IMR-90 (cell line): ENCODE results near the gene NKX1-1. TPM values are rescaled to one million over a fixed set of nuclear protein-coding genes. Genes with fewer than 3 reads are reported as not detected.

Experiments used
- ATAC-seq: fragments of 200-7000 bp; cut with Tn5 transposase; 2 replicates; pipeline ENCODE4 v1.9.1; 2020; ENCODE audit warnings: low read depth, mild to moderate bottlenecking, moderate library complexity
- BruUV-seq: library from RNA; stranded (reverse); fragments of 400-500 nt; replicated peaks from 2 replicates; lab custom pipeline; 2021; lab: Mats Ljungman, UMichigan
- CTCF ChIA-PET: fragments of 300-600 bp; formaldehyde crosslinking; extraction: SDS; loops from one replicate; lab custom pipeline; 2021; ENCODE audit warnings: antibody characterized with exemption; lab: Yijun Ruan, JAX
- POLR2A ChIA-PET: fragments of 300-600 bp; sonication (Branson Sonifier 250); formaldehyde crosslinking; loops from one replicate; lab custom pipeline; 2022; ENCODE audit warnings: antibody characterized with exemption; ENCODE audit not compliant: unreplicated experiment; lab: Charles Lee
- DNase-seq: peaks from one replicate; pipeline ENCODE4 v3.0.0; 2013
- H2AFZ ChIP-seq: replicated peaks from 2 replicates; pipeline ENCODE3; 2013; ENCODE audit warnings: low read length, mild to moderate bottlenecking; ENCODE audit not compliant: poor library complexity
- H2AK5ac ChIP-seq: 2 replicates; pipeline ENCODE4 v1.6.1; 2013; ENCODE audit warnings: low read depth, low read length, inconsistent platforms
- H2AK9ac ChIP-seq: replicated peaks from 2 replicates; pipeline ENCODE3; 2013; ENCODE audit warnings: mild to moderate bottlenecking, low read depth, low read length, moderate library complexity; ENCODE audit not compliant: poor library complexity
- H2BK120ac ChIP-seq: 2 replicates; pipeline ENCODE4 v1.6.1; 2013; ENCODE audit warnings: low read depth, low read length, inconsistent platforms
- H2BK15ac ChIP-seq: 3 replicates; pipeline ENCODE4 v1.6.1; 2013; ENCODE audit warnings: low read depth, low read length, inconsistent platforms
- H2BK20ac ChIP-seq: 2 replicates; pipeline ENCODE4 v1.6.1; 2013; ENCODE audit warnings: low read depth, mild to moderate bottlenecking, inconsistent platforms, low read length, moderate library complexity
- H2BK5ac ChIP-seq: 2 replicates; pipeline ENCODE4 v1.6.1; 2013; ENCODE audit warnings: mild to moderate bottlenecking, low read depth, low read length, inconsistent platforms; ENCODE audit not compliant: poor library complexity, severe bottlenecking
- H3K14ac ChIP-seq: replicated peaks from 2 replicates; pipeline ENCODE4 v1.6.1; 2013; ENCODE audit warnings: low read depth, low read length, inconsistent platforms
- H3K18ac ChIP-seq: 2 replicates; pipeline ENCODE4 v1.6.1; 2013; ENCODE audit warnings: low read depth, low read length, control low read depth
- H3K23ac ChIP-seq: 2 replicates; pipeline ENCODE4 v1.6.1; 2013; ENCODE audit warnings: low read depth, low read length, inconsistent platforms
- H3K27ac ChIP-seq: 2 replicates; pipeline ENCODE4 v1.5.1; 2013; ENCODE audit warnings: mild to moderate bottlenecking, control low read depth, low read length; ENCODE audit not compliant: insufficient read depth
- H3K27me3 ChIP-seq: 2 replicates; pipeline ENCODE4 v1.6.1; 2013; ENCODE audit warnings: low read length; ENCODE audit not compliant: control insufficient read depth, insufficient read depth
- H3K36me3 ChIP-seq: 2 replicates; pipeline ENCODE4 v1.6.1; 2013; ENCODE audit warnings: low read length, mixed read lengths; ENCODE audit not compliant: control insufficient read depth, insufficient read depth
- H3K4ac ChIP-seq: 2 replicates; pipeline ENCODE4 v1.6.1; 2013; ENCODE audit warnings: low read depth, low read length, inconsistent platforms
- H3K4me1 ChIP-seq: 2 replicates; pipeline ENCODE4 v1.6.1; 2013; ENCODE audit warnings: low read length, mixed read lengths; ENCODE audit not compliant: control insufficient read depth, insufficient read depth
- H3K4me2 ChIP-seq: 2 replicates; pipeline ENCODE4 v1.6.1; 2013; ENCODE audit warnings: low read depth, mild to moderate bottlenecking, control low read depth, low read length, moderate library complexity
- H3K4me3 ChIP-seq: 2 replicates; pipeline ENCODE4 v1.5.1; 2013; ENCODE audit warnings: low read depth, mild to moderate bottlenecking, control low read depth, low read length, moderate library complexity; ENCODE audit not compliant: insufficient read depth
- H3K56ac ChIP-seq: 2 replicates; pipeline ENCODE4 v1.6.1; 2013; ENCODE audit warnings: low read length, inconsistent platforms; ENCODE audit not compliant: insufficient read depth; ENCODE audit errors: extremely low read depth
- H3K79me1 ChIP-seq, 2 experiments: 2 replicates each; pipeline ENCODE4 v1.6.1; 2013; ENCODE audit warnings: low read length in 2 of 2, inconsistent platforms in 1 of 2, low read depth in 1 of 2
- H3K9ac ChIP-seq: 2 replicates; pipeline ENCODE4 v1.6.1; 2013; ENCODE audit warnings: low read depth, low read length, control low read depth
- H3K9me1 ChIP-seq: 2 replicates; pipeline ENCODE4 v1.6.1; 2013; ENCODE audit warnings: low read length, inconsistent platforms; ENCODE audit not compliant: insufficient read depth
- H3K9me3 ChIP-seq: 2 replicates; pipeline ENCODE4 v1.6.1; 2013; ENCODE audit warnings: low read length; ENCODE audit not compliant: control insufficient read depth, insufficient read depth
- H4K20me1 ChIP-seq: 2 replicates; pipeline ENCODE4 v1.6.1; 2013; ENCODE audit warnings: low read length, inconsistent platforms; ENCODE audit not compliant: insufficient read depth
- H4K5ac ChIP-seq: 2 replicates; pipeline ENCODE4 v1.6.1; 2013; ENCODE audit warnings: mild to moderate bottlenecking, low read depth, low read length, control low read depth
- H4K8ac ChIP-seq, 2 experiments: 2 replicates each; pipeline ENCODE4 v1.6.1; 2013; ENCODE audit warnings: low read depth in 2 of 2, low read length in 2 of 2, control low read depth in 1 of 2, inconsistent platforms in 1 of 2
- H4K91ac ChIP-seq: 2 replicates; pipeline ENCODE4 v1.6.1; 2013; ENCODE audit warnings: low read depth, low read length, inconsistent platforms; ENCODE audit not compliant: insufficient read depth
- CEBPB ChIP-seq: IDR thresholded peaks from 2 replicates; pipeline ENCODE4 v1.6.1; 2012; ENCODE audit warnings: low read depth, low read length, improper control_type of control experiment
- FOS ChIP-seq: fragments of 150-350 bp; IDR thresholded peaks from 2 replicates; pipeline ENCODE4 v1.6.1; 2016; ENCODE audit warnings: low read depth, low read length
- MAFK ChIP-seq: IDR thresholded peaks from 2 replicates; pipeline ENCODE4 v1.6.1; 2012; ENCODE audit warnings: low read depth, low read length, improper control_type of control experiment
- MAZ ChIP-seq: IDR thresholded peaks from 2 replicates; pipeline ENCODE4 v1.6.1; 2012; ENCODE audit warnings: low read depth, mild to moderate bottlenecking, low read length, improper control_type of control experiment, moderate library complexity, borderline replicate concordance
- MXI1 ChIP-seq: IDR thresholded peaks from 2 replicates; pipeline ENCODE4 v1.6.1; 2012; ENCODE audit warnings: low read depth, mild to moderate bottlenecking, low read length, moderate library complexity, borderline replicate concordance
- NFE2L2 ChIP-seq: fragments of 150-350 bp; IDR thresholded peaks from 2 replicates; pipeline ENCODE4 v1.6.1; 2016; ENCODE audit warnings: low read depth, mild to moderate bottlenecking, low read length
- POLR2A ChIP-seq: IDR thresholded peaks from 2 replicates; pipeline ENCODE4 v1.6.1; 2012; ENCODE audit warnings: mild to moderate bottlenecking, low read depth, low read length
- RFX5 ChIP-seq: IDR thresholded peaks from 2 replicates; pipeline ENCODE4 v1.8.0; 2012; ENCODE audit warnings: low read depth, mild to moderate bottlenecking, low read length, moderate library complexity
- SMC3 ChIP-seq: fragments of 150-350 bp; IDR thresholded peaks from 2 replicates; pipeline ENCODE4 v1.6.1; 2016; ENCODE audit warnings: low read depth, mild to moderate bottlenecking, antibody characterized with exemption, low read length, moderate library complexity
- WGBS, 2 experiments: methylation state at CpG; one replicate each; pipeline versions ENCODE4 v1.1.5 to v1.1.7; 2013; ENCODE audit warnings: missing lambda C conversion rate in 2 of 2; ENCODE audit not compliant: insufficient read length in 1 of 2; ENCODE audit errors: extremely low coverage in 2 of 2; 5-methylcytosine and 5-hydroxymethylcytosine counted together
- dilution Hi-C: fragments of 300-500 bp; cut with HindIII; formaldehyde crosslinking; loops from one replicate; pipeline ENCODE4 v1.14.3; 2018; ENCODE audit warnings: low sequenced_read_pairs; ENCODE audit not compliant: unreplicated experiment
- in situ Hi-C: fragments of 300-500 bp; cut with MboI; formaldehyde crosslinking; loops from 3 replicates; pipeline ENCODE4 v1.14.3; 2019; ENCODE audit warnings: low sequenced_read_pairs, inconsistent platforms, mixed read lengths
- intact Hi-C: fragments of 100-400 bp; cut with micrococcal nuclease; formaldehyde crosslinking; loops from 2 replicates; pipeline ENCODE4 v1.10.0; 2022
- polyA plus RNA-seq, 3 experiments: library from polyadenylated mRNA; depleted of rRNA; stranded (reverse); fragments of >200 nt; gene quantifications; 2 replicates each; pipeline ENCODE4 v1.2.3, GENCODE V29; 2012; ENCODE audit warnings: low replicate concordance in 1 of 3
- total RNA-seq: library from RNA; depleted of rRNA; stranded (reverse); fragments of >200 nt; gene quantifications from 2 replicates; pipeline ENCODE4 v1.2.3, GENCODE V29; 2012
- TF ChIP-seq, protein P1 (sequence below): fragments of 150-350 bp; IDR thresholded peaks from 2 replicates; pipeline ENCODE4 v1.6.1; 2016; ENCODE audit warnings: low read depth, mild to moderate bottlenecking, low read length, moderate library complexity, borderline replicate concordance
- TF ChIP-seq, protein P2 (sequence below): conservative IDR thresholded peaks from 2 replicates; pipeline ENCODE4 v1.5.1; 2012; ENCODE audit warnings: mild to moderate bottlenecking, low read depth, low read length, improper control_type of control experiment
- TF ChIP-seq, protein P3 (sequence below): fragments of 150-350 bp; IDR thresholded peaks from 2 replicates; pipeline ENCODE4 v1.6.1; 2017; ENCODE audit warnings: mild to moderate bottlenecking, antibody characterized with exemption, low read length, low read depth

NKX1-1 gene
- total and polyA plus RNA-seq, 2 of the 4 experiments (the other 2 are of a cell fraction) = not detected

DNA sequence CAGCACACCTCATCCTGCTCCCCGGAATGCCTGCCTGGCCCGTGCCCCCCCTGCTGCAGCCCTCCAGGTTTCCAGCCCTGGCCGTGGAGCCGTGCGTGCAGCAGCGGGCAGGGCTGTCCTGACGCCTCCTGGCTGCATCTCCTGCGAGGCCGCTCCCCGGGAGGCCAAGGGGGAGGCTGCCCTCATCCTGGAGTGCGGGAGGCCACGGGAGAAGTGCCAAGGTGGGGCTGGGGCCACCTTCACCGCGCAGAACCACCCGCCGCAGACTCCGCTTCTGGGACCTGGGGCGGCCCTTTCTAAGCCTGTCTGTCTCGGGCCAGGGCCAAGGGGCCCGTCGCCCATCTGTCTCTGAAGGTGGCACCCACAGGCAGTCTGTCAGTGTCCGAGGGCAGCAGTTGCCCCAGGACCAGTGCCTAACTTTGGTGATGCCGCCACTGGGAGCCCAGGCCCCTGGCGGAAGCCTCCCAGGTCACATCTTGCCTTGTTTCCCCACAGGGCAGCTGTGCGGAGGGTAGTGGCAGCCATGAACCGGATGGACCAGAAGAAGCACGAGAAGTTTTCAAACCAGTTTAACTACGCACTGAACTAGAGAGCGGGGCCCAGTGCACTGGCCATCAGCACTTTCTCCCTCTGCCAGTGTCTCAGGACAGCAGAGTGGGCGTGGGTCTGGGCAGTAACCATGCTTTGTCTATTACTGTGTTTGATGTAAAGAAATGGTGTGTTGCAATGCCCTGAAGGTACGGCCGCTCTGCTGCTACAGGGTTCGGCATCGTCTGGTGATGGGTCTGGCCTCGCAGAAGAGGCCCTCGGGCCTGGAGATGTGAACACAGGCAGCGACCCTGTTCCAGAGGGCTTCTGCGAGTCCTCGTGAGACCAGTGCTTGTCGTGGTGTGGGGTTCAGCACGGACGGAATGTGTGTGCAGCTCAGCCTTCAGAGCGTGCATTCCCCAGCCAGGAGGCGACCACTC, 20.6 kb downstream of the NKX1-1 start:
- Histone ChIP-seq H3K79me1 (no peaks in the 10 kb centered on the region), H3K27me3 (no peaks in the 10 kb centered on the region), H3K9ac (no peak overlapping the region), H2BK20ac (no peak overlapping the region), H2BK15ac (no peak overlapping the region), H3K4me2 (no peak overlapping the region), H3K4ac (no peak overlapping the region), H3K36me3 (peaks cover 25% of the 10 kb centered on the region), H4K8ac (no peak overlapping the region), H3K14ac (no peak overlapping the region), H3K56ac (no peak overlapping the region), H3K23ac (no peak overlapping the region), H3K27ac (no peak overlapping the region), H4K20me1 (no peaks in the 10 kb centered on the region), H2BK120ac (no peak overlapping the region), H3K4me1 (no peaks in the 10 kb centered on the region), H2AK9ac (no peak overlapping the region), H3K18ac (no peak overlapping the region), H3K4me3 (no peak overlapping the region), H4K91ac (no peak overlapping the region), H3K9me1 (no peaks in the 10 kb centered on the region), H4K5ac (no peak overlapping the region), H2AFZ (no peak overlapping the region), H2BK5ac (no peak overlapping the region), H2AK5ac (no peak overlapping the region), H3K9me3 (peaks cover 2% of the 10 kb centered on the region; the same call in 1 of the 2 replicates)
- dilution Hi-C loops (no loop called here), in situ Hi-C loops (no loop called here), intact Hi-C loops (no loop called here)
- ChIA-PET POLR2A (no interaction called here), CTCF (no interaction called here)
- DNase-seq = no peak
- TF ChIP-seq MAZ (no peak), NFE2L2 (no peak), MAFK (no peak), POLR2A (no peak), FOS (no peak), RFX5 (no peak), CEBPB (no peak), SMC3 (no peak), MXI1 (no peak)
- TF ChIP-seq, protein P1, sequence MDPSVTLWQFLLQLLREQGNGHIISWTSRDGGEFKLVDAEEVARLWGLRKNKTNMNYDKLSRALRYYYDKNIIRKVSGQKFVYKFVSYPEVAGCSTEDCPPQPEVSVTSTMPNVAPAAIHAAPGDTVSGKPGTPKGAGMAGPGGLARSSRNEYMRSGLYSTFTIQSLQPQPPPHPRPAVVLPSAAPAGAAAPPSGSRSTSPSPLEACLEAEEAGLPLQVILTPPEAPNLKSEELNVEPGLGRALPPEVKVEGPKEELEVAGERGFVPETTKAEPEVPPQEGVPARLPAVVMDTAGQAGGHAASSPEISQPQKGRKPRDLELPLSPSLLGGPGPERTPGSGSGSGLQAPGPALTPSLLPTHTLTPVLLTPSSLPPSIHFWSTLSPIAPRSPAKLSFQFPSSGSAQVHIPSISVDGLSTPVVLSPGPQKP = no peak
- TF ChIP-seq, protein P2, sequence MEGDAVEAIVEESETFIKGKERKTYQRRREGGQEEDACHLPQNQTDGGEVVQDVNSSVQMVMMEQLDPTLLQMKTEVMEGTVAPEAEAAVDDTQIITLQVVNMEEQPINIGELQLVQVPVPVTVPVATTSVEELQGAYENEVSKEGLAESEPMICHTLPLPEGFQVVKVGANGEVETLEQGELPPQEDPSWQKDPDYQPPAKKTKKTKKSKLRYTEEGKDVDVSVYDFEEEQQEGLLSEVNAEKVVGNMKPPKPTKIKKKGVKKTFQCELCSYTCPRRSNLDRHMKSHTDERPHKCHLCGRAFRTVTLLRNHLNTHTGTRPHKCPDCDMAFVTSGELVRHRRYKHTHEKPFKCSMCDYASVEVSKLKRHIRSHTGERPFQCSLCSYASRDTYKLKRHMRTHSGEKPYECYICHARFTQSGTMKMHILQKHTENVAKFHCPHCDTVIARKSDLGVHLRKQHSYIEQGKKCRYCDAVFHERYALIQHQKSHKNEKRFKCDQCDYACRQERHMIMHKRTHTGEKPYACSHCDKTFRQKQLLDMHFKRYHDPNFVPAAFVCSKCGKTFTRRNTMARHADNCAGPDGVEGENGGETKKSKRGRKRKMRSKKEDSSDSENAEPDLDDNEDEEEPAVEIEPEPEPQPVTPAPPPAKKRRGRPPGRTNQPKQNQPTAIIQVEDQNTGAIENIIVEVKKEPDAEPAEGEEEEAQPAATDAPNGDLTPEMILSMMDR = no peak
- TF ChIP-seq, protein P3, sequence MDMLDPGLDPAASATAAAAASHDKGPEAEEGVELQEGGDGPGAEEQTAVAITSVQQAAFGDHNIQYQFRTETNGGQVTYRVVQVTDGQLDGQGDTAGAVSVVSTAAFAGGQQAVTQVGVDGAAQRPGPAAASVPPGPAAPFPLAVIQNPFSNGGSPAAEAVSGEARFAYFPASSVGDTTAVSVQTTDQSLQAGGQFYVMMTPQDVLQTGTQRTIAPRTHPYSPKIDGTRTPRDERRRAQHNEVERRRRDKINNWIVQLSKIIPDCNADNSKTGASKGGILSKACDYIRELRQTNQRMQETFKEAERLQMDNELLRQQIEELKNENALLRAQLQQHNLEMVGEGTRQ = no peak
- no peak for ATAC-seq
- no TSS peak for BruUV-seq
- 97% methylated on average over 23 of the region's 44 CpGs; no CpG with 5 or more reads in 1 of the 2 experiments for WGBS, 2 experiments
